A673 (cell line): ENCODE results near the gene ACTL7B.

ENCODE experiments used
- EZH2 ChIP-seq: fragments of 200-600 bp; sonication (generic); IDR thresholded peaks from 2 replicates; pipeline ENCODE4 v1.6.1; 2017; ENCODE audit warnings: borderline replicate concordance, low read depth, mild to moderate bottlenecking, mixed read lengths, antibody characterized with exemption, low read length; ENCODE audit not compliant: poor library complexity, severe bottlenecking
- TF ChIP-seq, protein P1 (sequence below): fragments of 300-800, 200-600 bp; sonication (generic); conservative IDR thresholded peaks from 2 replicates; pipeline ENCODE4 v1.5.1; 2017; ENCODE audit warnings: low read depth, mild to moderate bottlenecking, antibody characterized with exemption, low read length, moderate library complexity, mixed read lengths

DNA sequence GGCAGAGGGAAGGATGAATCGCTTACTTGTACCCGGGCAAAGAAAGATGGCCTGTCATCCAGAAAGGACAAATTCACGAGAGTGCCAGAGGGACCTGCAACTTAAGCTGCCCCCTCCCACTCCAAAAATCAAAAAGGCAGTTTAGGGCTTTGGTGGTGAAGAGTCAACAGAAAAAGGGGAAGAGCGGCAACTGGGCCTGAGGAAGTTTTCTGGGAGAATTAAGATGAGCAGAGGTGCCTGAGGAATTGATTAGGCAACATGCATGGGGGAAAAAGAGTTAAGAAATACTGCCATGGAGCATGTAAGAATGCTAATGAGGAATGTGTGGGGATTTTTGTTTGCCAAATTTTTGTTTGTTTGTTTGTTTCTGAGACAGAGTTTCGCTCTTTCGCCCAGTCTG, 1.8 kb upstream of the ACTL7B start:
- TF ChIP-seq, protein P1, sequence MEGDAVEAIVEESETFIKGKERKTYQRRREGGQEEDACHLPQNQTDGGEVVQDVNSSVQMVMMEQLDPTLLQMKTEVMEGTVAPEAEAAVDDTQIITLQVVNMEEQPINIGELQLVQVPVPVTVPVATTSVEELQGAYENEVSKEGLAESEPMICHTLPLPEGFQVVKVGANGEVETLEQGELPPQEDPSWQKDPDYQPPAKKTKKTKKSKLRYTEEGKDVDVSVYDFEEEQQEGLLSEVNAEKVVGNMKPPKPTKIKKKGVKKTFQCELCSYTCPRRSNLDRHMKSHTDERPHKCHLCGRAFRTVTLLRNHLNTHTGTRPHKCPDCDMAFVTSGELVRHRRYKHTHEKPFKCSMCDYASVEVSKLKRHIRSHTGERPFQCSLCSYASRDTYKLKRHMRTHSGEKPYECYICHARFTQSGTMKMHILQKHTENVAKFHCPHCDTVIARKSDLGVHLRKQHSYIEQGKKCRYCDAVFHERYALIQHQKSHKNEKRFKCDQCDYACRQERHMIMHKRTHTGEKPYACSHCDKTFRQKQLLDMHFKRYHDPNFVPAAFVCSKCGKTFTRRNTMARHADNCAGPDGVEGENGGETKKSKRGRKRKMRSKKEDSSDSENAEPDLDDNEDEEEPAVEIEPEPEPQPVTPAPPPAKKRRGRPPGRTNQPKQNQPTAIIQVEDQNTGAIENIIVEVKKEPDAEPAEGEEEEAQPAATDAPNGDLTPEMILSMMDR, result no peak
- TF ChIP-seq EZH2, result no peak
